NCI-H1105 treated with DMSO at 0.1 percent for 48 hours (cell line): Measurements from ENCODE around the gene CCDC107.

ENCODE experiments used
- DNase-seq: peaks from one replicate; lab custom pipeline; 2025; lab: John Stamatoyannopoulos, UW

CCDC107 gene

DNA sequence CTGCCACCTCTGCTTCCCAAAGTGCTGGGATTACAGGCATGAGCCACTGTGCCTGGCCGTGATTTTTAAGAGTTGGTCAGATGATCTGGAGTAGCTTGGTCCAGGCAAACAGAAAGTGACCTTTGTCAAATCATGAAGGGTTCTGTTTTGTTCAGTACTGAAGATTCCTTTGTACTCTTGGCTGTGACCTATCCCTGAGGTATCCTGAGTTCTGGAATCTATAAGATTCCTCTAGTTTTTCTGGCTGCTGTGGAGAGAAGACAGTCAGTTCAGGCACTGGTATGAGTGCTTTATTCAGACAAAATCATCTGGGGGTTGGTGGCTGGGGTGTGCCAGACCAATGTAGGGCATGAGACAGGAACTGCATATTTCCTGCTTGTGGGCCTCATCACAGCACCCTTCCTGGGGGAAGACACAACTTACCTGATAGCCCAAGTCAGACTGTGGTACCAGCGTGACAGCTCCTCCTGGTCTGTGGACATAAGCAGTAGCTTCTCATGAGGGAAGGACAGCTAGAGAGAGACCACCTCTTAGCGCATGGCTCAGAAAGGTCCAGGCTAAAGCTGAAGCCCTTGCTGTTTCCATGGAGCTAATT lies 3.8 kb downstream of the CCDC107 start:
- no peak for DNase-seq

DNA sequence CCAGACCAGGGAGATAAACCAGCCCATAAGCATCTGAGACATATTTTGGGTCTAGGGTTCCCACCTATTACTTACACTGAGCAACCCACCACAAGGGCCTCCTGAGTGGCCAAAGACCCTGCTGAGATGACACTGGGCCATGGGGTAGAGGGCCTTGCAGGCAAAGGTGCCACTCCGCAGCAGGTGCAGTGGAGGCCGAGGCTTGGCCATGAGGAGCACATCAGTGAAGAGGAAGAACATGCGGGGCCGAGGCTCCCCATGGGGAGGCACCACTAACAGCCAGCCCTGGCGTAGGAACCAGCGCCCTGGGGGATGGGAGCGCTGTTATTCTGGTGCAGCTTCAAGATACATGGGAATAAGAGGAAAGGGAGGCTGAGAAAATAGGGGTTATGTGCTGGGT lies 4.3 kb downstream of the CCDC107 start:
- DNase-seq, result no peak

DNA sequence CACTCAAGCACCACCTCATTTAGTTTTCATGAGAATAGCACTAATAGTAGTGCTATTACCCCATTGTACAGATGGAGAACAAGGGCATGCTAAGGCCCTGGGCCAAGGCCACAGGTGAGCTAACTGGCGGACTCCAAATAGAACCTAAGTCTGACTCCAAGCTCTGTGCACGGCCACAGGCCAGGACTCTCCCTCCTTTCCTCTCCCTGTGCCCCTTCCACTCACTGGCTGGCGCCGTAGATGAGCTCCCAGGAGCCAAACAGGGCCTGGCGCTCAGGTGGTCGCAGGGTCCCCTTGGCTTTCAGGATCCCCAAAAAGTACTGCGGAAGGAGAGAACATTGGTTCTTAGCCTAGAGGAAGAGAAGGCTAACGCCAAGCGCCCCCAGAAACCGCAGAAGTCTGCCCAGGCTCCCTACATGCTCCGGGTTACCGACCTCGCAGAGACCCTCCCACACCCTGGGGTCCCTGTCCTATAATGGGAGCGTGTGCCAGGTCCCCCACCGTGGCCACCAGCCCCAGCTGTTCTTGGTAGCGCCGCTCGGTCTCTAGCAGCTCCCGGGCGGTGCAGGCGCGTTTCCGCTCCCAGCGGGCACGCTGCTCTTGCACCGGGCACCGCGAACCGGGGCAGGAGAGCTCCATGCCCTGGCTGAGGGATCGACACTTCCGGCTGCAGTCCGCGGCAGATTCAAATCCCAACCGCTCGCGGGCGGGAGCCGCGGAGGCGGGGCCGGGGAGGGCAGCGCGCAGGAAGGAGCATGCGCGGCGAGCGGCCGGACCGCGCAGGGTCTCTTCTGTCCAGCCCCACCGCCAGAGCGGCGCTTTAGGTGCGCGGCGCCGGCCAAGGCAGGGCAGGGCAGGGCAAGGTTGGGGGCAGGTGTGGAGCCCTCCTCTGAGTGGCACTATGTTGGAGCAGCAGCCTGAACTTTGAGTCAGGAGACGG lies 6.7 kb downstream of the CCDC107 start, which contains the start of gene ARHGEF39:
TSS of gene ARHGEF39 (minus strand) at position 665 of the 940 bp plus-strand sequence. CDS start at position 639, 26 bp downstream.
- DNase-seq, result peak; percentile 76

DNA sequence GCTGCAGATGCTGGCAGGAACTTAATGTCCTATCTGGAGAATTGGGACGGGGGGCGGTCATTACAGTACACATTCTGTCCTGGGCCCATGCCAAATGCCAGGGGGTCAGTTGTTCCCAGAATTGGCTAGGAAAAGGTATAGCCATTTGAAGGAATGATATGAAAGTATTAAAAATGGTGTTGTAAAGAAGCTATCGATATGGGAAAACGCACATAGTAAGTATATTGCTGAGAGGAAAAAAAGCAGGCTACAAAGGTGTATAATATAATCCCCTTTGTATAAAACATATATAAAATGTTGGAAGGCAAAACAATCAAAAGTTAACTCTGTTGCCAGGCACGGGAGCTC lies 7.4 kb downstream of the CCDC107 start:
- no peak for DNase-seq

DNA sequence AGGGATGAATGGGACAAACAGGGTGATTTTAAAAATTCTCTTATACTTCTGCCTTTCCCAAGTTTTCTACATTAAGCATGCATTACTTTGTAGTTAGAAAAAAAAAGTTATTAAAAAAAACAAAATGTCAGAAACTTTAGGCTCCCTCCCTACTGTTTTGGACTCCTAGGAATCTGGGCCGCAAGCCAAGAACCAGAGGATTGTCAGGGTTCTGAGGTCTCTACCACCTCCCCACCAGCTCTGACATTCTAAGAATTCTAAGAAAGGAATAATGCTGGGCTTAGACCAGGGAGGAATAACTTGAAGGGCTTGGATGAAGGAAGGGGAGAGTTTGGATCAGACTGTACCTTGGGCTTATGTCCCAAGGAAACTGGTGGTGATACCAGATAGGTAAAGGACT lies 8.0 kb downstream of the CCDC107 start:
- DNase-seq, result no peak

DNA sequence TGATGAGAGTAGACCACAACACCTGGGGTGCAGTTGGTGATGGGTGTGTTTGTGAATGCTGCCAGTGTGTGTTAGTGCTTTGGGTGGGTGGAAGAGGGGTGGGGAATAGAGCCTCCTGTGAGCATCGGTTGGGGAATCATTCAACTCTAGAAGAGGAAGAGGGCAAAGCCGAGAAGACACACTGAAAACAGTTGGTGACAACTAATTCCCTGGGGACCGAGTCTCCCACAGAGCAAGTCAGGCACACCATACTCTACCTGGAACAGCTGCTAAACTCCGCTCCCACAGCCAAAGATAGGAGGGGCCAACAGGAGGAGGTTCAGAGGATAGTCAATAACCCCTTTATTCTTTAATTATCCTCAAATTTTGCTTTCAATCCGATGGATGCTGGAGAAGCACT lies 8.5 kb downstream of the CCDC107 start:
- DNase-seq, result no peak

DNA sequence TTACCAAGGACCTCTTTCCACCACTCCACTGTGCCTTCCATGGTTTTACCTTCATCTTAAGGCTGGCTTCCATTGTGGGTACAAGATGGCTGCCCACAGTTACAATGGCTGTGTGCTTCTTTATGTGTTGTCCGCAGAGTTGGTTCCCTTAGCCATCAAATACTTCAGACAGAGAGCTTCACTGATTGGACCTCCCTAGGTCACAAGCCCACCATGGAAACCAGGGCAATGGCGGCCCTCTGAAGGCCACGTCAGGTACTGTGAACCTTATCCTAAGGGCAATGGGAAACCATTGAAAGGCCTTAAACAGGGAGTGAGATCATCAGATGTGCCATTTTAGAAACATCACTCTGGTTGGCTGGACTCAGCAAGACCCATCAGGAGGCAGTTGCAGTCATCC lies 9.8 kb downstream of the CCDC107 start:
- DNase-seq, result no peak

DNA sequence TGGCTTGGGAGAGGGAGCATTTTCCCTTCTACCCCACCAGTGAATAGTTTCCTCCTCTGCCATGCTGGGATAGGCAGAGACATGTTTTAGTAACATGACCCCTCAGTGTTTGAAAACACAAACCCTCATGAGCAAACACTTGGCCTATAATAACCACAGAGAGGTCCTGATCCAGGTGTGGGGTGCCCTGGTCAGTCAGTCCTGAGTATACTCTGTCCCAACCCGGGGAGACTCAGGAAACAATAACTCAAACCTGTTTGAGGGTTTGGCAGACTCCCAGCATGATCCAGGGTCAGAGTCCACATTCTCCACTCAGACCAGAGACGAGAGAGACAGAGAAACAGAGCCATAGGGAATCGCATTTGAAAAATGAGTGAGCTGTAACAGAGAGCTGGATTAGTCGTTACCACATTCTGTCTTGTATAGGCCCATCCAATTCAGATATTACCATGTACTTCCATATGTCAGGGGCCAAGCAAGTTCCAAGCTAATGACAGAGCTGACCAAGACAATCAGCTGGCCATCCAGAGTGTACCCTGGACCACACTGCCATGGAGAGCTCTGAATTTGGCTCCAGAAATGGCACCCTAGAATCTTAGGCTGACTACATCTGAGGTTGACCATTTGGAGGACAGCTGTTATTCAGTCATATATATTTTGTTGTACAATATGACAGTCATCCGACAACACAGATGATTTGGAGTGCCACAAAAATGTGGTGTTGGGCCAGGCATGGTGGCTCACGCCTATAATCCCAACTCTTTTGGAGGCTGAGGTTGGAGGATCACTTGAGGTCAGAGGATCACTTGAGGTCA lies 11.4 kb downstream of the CCDC107 start:
- no peak for DNase-seq

DNA sequence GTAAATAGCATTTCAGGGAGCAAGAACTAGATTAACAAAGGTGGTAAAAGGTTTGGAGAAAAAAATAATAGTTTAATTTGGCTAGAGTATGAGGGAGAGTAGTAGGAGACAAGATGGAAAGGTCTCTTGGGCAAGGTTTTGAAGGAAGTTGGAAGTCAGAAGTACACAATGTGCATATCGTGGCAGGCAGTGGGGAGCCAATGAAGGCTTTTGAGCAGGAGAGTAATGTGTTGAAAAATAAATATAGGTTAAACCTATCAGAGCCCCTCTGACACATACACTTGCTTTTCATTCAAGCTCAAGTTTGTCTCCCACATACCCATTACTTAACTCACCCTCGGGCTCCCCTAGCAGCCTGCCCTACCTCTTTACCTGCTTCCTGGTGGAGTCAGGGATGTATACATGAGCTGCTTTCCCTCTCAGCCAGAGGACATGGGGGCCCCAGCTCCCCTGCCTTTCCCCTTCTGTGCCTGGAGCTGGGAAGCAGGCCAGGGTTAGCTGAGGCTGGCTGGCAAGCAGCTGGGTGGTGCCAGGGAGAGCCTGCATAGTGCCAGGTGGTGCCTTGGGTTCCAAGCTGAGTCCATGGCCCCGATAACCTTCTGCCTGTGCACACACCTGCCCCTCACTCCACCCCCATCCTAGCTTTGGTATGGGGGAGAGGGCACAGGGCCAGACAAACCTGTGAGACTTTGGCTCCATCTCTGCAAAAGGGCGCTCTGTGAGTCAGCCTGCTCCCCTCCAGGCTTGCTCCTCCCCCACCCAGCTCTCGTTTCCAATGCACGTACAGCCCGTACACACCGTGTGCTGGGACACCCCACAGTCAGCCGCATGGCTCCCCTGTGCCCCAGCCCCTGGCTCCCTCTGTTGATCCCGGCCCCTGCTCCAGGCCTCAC lies 15.3 kb downstream of the CCDC107 start, which contains the start of gene CA9:
TSS of gene CA9 (plus strand) at position 797 of the 893 bp plus-strand sequence. CDS start at position 829, 32 bp downstream.
- peak; percentile 95 for DNase-seq

DNA sequence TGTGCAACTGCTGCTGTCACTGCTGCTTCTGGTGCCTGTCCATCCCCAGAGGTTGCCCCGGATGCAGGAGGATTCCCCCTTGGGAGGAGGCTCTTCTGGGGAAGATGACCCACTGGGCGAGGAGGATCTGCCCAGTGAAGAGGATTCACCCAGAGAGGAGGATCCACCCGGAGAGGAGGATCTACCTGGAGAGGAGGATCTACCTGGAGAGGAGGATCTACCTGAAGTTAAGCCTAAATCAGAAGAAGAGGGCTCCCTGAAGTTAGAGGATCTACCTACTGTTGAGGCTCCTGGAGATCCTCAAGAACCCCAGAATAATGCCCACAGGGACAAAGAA lies 15.9 kb downstream of the CCDC107 start:
- DNase-seq, result no peak

DNA sequence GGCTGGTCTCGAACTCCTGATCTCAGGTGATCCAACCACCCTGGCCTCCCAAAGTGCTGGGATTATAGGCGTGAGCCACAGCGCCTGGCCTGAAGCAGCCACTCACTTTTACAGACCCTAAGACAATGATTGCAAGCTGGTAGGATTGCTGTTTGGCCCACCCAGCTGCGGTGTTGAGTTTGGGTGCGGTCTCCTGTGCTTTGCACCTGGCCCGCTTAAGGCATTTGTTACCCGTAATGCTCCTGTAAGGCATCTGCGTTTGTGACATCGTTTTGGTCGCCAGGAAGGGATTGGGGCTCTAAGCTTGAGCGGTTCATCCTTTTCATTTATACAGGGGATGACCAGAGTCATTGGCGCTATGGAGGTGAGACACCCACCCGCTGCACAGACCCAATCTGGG lies 17.1 kb downstream of the CCDC107 start:
- no peak for DNase-seq

DNA sequence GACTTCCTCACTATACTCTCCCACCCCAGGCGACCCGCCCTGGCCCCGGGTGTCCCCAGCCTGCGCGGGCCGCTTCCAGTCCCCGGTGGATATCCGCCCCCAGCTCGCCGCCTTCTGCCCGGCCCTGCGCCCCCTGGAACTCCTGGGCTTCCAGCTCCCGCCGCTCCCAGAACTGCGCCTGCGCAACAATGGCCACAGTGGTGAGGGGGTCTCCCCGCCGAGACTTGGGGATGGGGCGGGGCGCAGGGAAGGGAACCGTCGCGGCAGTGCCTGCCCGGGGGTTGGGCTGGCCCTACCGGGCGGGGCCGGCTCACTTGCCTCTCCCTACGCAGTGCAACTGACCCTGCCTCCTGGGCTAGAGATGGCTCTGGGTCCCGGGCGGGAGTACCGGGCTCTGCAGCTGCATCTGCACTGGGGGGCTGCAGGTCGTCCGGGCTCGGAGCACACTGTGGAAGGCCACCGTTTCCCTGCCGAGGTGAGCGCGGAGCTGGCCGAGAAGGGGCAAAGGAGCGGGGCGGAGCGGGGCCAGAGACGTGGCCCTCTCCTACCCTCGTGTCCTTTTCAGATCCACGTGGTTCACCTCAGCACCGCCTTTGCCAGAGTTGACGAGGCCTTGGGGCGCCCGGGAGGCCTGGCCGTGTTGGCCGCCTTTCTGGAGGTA lies 17.8 kb downstream of the CCDC107 start:
- DNase-seq, result no peak

DNA sequence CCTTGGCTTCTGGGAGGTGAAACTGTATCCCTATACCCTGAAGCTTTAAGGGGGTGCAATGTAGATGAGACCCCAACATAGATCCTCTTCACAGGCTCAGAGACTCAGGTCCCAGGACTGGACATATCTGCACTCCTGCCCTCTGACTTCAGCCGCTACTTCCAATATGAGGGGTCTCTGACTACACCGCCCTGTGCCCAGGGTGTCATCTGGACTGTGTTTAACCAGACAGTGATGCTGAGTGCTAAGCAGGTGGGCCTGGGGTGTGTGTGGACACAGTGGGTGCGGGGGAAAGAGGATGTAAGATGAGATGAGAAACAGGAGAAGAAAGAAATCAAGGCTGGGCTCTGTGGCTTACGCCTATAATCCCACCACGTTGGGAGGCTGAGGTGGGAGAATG lies 21.0 kb downstream of the CCDC107 start:
- no peak for DNase-seq

DNA sequence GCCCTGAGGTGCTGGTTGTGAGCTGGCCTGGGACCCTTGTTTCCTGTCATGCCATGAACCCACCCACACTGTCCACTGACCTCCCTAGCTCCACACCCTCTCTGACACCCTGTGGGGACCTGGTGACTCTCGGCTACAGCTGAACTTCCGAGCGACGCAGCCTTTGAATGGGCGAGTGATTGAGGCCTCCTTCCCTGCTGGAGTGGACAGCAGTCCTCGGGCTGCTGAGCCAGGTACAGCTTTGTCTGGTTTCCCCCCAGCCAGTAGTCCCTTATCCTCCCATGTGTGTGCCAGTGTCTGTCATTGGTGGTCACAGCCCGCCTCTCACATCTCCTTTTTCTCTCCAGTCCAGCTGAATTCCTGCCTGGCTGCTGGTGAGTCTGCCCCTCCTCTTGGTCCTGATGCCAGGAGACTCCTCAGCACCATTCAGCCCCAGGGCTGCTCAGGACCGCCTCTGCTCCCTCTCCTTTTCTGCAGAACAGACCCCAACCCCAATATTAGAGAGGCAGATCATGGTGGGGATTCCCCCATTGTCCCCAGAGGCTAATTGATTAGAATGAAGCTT lies 21.8 kb downstream of the CCDC107 start:
- no peak for DNase-seq

DNA sequence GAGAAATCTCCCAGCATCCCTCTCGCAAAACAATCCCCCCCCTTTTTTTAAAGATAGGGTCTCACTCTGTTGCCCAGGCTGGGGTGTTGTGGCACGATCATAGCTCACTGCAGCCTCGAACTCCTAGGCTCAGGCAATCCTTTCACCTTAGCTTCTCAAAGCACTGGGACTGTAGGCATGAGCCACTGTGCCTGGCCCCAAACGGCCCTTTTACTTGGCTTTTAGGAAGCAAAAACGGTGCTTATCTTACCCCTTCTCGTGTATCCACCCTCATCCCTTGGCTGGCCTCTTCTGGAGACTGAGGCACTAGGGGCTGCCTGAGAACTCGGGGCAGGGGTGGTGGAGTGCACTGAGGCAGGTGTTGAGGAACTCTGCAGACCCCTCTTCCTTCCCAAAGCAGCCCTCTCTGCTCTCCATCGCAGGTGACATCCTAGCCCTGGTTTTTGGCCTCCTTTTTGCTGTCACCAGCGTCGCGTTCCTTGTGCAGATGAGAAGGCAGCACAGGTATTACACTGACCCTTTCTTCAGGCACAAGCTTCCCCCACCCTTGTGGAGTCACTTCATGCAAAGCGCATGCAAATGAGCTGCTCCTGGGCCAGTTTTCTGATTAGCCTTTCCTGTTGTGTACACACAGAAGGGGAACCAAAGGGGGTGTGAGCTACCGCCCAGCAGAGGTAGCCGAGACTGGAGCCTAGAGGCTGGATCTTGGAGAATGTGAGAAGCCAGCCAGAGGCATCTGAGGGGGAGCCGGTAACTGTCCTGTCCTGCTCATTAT lies 22.4 kb downstream of the CCDC107 start:
- DNase-seq, result no peak

DNA sequence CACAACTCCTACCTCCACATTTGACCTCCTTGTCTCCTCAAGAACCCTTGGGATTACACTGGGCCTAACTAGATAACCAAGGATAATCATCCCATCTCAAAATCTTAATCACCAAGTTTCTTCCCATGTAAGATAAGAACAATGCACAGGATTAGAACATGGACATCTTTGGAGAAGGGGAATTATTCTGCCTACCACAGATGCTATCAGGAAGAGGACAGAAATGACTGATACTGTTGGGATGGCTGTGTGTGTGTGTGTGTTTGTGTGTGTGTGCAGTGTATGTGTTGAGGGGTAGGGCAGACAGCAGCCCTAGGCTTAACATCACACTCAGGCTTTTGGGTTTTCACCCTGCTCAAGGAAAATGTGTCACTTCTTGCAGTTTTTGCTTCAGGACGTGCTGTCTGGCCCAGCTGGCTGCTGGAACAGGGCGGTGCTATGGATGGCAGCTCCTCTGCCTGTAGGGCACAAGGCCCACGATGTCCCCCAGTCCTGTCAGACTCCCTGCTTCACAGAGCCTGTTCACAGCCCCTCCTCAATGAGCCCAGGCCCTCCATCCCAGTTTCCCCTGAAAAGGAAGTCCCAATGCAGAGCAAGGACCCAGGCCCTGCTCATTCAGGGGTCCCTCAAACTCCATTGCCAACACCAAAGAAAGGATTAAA lies 23.4 kb downstream of the CCDC107 start:
- DNase-seq, result no peak

DNA sequence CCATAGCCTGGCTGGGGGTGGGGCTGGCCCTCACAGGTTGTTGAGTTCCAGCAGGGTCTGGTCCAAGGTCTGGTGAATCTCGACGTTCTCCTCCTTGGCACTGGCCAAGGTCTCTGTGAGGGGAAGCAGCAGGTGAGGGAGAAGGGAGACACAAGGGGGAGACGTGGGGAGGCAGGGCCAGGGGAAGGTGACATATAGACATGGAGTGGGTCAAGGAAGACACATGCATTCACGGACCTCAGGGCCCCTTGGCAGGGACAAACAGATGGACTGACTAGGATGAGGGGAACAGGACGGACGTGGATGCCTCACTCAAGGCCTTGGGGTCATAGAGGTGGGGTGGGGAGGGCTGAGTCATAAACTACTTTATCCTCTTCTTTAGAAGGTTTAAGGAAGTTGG lies 24.0 kb downstream of the CCDC107 start:
- DNase-seq, result no peak

DNA sequence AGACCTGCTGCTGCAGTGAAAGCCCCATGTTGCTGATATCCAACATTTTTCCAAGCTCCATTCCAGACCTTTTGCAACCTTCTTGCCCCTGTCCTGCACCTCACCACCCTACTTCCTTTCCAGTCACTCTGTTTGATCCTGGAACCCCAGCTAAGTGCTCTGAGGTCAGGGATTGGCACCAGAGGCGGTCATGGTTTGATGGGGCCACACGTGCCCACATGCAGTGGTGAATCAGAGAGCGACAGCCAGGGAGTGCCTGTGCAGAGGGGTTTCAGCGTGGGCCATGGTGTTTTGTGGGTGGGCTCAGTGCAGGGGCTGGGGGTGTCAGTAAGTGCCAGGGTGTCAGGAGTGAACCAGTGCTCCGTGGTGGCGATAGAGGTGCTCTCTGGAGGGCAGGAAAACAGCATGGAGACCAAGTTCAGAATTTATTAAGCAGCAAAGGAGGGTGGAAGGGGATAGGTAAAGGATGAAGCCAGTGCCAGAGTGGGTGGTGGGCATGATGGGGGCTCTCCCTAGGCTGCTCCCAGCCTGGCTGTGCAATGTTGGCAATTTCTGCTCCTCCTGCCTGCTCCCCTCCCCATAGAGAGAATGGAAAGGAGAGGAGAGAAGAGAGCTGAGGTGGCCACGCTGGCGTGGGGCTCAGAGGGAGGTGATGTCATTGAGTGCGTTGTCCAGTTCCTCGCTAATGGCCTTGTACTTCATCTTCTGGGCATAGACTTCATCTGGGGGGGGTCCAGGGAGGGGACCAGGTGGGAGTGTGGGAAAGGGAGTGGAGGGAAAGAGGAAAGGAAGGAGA lies 24.6 kb downstream of the CCDC107 start:
- no peak for DNase-seq

DNA sequence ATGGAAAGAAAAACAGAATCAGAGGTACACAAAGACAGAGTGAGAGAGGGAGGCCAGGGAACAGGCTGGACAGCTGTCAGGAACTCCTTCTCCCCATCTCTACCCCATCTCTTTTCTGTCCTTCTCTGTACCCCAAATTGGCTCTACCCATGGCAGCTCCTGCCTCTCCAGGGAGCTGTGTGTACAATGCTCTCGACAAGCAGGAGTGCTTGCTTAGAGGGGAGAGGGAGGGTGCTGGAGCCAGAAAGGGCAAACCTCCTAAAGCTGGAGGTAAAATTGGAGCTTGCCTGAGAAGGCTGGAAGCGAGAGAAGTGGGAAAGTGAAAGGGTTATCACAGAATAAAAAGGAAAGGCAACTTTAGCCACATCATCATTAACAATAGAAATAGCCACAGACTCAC lies 25.2 kb downstream of the CCDC107 start:
- no peak for DNase-seq
